Stimulated activated CD4-positive, alpha-beta T cell treated with anti-CD3 and anti-CD28 coated beads, Interleukin-12 subunit alpha, Interleukin-12 subunit beta, amount 100 ng/mL, for 24 hours (primary cell): ENCODE measurements around the gene AKAP9.
"Not testable (repeated sequence)": the region's sequence is repeated elsewhere in the genome, so short reads cannot be mapped to it uniquely, and the experiment has no call there.

Experiments
- DNase-seq, 2 experiments: peaks; one replicate each; pipeline ENCODE4 v3.0.0-alpha.2; 2020; ENCODE audit warnings: low read depth in 2 of 2

The AKAP9 gene

GRCh38 chr7:91946549-91946948 lies 5.9 kb downstream of the AKAP9 start:
- DNase-seq, result no peak

- no peak for DNase-seq
These were observed 7.3 kb downstream of the AKAP9 start for GRCh38 chr7:91947948-91948347.

GRCh38 chr7:91949221-91950009 lies 8.8 kb downstream of the AKAP9 start:
- DNase-seq, result no peak

GRCh38 chr7:91953618-91954017 lies 13.0 kb downstream of the AKAP9 start:
- no peak for DNase-seq

GRCh38 chr7:91956464-91956863 lies 15.8 kb downstream of the AKAP9 start:
- DNase-seq, result not testable (repeated sequence)

GRCh38 chr7:91957232-91957631 lies 16.6 kb downstream of the AKAP9 start:
- no peak for DNase-seq

- no peak for DNase-seq
These were observed 17.2 kb downstream of the AKAP9 start for GRCh38 chr7:91957823-91958222.

- no peak for DNase-seq
These were observed 18.4 kb downstream of the AKAP9 start for GRCh38 chr7:91959023-91959422.

- DNase-seq, result no peak
These were observed 21.2 kb downstream of the AKAP9 start for GRCh38 chr7:91961816-91962215.

- no peak for DNase-seq
These were observed 21.8 kb downstream of the AKAP9 start for GRCh38 chr7:91962419-91962818.

- DNase-seq, result not testable (repeated sequence)
These were observed 26.9 kb downstream of the AKAP9 start for GRCh38 chr7:91967513-91967912.

- no peak for DNase-seq
These were observed 33.0 kb downstream of the AKAP9 start for GRCh38 chr7:91973639-91974038.

GRCh38 chr7:91974066-91974465 lies 33.4 kb downstream of the AKAP9 start:
- DNase-seq, result no peak

GRCh38 chr7:91976743-91977142 lies 36.1 kb downstream of the AKAP9 start:
- no peak for DNase-seq

- no peak for DNase-seq
These were observed 38.9 kb downstream of the AKAP9 start for GRCh38 chr7:91979590-91979989.

GRCh38 chr7:91982352-91982751 lies 41.7 kb downstream of the AKAP9 start:
- DNase-seq, result not testable (repeated sequence)

- no peak for DNase-seq
These were observed 47.6 kb downstream of the AKAP9 start for GRCh38 chr7:91988213-91988612.

- no peak for DNase-seq
These were observed 53.3 kb downstream of the AKAP9 start for GRCh38 chr7:91993976-91994375.

GRCh38 chr7:91995391-91996105 lies 54.9 kb downstream of the AKAP9 start:
- no peak for DNase-seq

GRCh38 chr7:91999631-92000565 lies 59.2 kb downstream of the AKAP9 start:
- DNase-seq, result no peak

- no peak for DNase-seq
These were observed 62.1 kb downstream of the AKAP9 start for GRCh38 chr7:92002720-92003119.

GRCh38 chr7:92006046-92006445 lies 65.4 kb downstream of the AKAP9 start:
- DNase-seq, result no peak
